ENCODE results near the gene TUG1.

TUG1 gene

GRCh38 chr22:30948930-30949342, 20.1 kb upstream of the TUG1 start:
- no peak for DNase-seq

DNA sequence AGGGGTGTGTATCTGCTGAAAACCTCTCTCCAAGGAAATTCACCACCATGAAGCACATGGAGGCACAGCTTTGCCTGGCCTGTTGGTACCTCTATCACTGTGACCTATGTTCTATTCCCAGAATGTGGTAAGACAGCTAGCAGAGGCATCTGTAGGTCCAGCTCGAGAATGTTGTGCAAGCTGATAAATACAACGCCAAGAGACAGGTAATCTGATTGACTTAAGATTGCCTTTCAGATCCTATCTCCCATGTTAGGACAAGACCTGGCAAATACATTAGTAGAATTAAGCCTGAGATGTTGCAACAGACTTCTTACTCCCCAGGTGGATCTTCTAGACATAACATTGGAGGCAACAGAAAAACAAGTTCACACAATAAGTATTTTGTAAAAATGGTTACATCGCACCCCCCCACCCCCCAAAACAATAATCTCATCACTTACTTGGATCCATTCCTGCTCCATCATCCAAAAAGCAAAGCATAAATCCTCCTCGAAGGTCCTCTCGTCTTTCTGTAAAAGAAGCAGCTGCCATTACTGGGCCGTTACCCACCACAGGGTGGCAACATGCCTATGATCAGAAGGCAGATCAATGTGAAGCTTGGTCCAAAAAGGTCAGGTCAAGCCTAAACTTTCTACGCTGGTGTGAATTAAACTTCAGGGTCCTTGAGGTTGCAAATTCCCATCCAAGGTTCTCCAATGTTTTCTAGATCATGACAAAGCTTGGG, 19.0 kb upstream of the TUG1 start:
- no peak for DNase-seq

DNA sequence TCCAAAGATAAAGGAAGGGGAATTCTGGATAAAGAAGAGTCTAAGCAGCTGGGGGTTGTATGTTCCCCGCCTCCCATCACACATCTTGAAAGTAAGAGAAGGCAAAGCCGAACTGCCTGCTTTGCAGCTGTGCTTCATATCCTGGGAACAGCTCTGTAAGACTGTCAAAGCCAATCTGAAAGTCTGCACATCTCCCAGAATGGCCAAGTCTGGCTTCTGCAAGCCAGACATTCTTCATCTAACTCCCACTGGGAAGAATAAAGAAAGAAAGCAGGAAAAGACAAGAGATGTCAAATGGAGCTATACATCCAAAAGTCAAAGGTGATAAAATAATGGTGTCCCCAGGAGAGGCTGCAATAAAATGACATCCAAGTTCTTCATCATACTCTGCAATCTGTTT, 15.9 kb upstream of the TUG1 start:
- no peak for DNase-seq

DNA sequence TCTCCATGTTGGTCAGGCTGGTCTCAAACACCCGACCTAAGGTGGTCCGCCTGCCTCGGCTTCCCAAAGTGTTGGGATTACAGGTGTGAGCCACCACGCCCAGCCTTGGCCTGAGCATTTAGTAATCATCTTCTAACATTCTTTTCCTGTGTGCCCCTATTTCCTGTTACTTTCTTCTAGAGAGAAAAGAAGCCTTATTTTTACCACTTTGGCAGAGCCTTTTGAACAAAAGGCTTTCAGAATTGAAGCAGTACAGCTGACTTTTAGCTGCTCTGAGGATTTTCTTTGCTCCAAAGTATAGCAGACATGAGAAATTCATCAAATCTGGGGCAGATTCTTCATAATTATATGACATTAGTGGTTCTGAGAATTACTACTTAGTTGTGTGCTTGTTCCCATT, 13.9 kb upstream of the TUG1 start:
- no peak for DNase-seq

- DNase-seq = no peak
These were observed 4.2 kb upstream of the TUG1 start for GRCh38 chr22:30964858-30965257.

DNA sequence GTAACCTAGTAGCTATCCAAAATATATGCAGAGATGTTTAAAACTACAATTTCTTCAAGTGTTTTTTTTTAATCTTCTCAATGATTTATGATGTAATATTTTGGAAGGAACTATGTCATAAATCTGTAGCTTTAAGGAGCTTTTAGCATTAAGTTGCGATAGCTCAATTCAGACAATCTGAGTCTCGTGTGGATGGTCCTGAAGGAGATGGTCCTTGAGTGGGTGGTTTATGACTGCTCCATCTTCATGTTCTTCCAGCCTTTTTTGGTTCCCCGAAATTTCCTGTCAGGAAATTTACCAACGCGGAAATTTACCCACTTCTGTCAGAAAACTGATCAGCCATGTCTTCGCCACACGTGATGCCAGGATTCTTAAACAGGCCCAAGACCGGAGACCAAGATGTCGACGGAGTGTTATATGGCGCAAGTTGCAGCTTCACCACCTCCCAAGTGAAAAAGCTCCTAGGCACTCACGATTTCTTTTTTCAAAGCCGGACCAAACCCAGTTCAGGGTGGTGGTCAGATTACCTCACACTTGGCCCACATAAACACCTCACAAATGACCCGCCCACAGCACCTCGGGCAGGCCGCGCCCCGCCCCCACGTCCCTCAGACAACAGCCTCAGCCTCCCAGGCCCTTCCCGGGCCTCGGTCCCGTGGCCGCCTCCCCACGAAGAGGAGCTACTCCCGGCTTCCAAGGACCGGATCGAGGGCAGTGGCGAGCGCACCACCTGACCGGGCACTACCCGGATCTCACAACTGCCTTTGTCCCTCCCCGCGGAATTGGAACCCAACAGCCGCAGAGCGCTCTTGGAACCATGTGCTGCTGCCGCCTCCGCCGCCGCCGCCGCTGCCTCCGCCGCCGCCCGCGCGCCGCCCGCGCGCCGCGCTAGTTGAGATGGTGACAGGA, 796 bp upstream of the TUG1 start, which contains the start of gene MORC2:
TSS of gene MORC2 (minus strand) at position 760 of the 909 bp plus-strand sequence. CDS start 885 bp downstream, outside the sequence.
- peak; percentile 30 to 71 for DNase-seq

- peak in 1 of 2 experiments; percentile 27 for DNase-seq
These were observed 679 bp downstream of the TUG1 start for GRCh38 chr22:30969532-30970355.

- no peak for DNase-seq
These were observed 1.3 kb downstream of the TUG1 start for GRCh38 chr22:30970356-30970746.

- no peak for DNase-seq
These were observed 9.4 kb downstream of the TUG1 start for GRCh38 chr22:30978304-30978962.

DNA sequence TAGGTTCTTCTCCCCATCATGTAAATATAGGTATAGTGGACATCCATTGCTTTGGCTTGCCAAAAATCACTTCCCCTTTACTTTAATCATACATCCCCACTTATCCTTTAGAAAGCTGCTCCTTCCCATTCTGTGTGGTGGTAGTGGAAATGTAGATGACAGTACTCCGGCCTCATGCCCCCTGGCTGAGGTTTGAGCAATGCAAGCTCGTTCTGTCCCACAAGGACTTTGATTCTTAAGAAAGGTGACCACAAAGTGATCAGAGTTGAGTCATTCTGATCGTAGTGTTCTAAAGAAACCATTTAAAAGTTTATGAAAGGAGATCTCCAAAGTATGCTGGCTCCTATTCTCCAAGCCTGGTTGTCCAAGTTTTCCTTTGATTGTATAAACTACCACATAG, 10.9 kb downstream of the TUG1 start:
- DNase-seq = no peak

GRCh38 chr22:30982512-30982911, 13.4 kb downstream of the TUG1 start:
- no peak for DNase-seq

- DNase-seq = no peak
These were observed 15.3 kb downstream of the TUG1 start for GRCh38 chr22:30984317-30984716.

GRCh38 chr22:30985561-30986208, 16.6 kb downstream of the TUG1 start:
- peak; percentile 19 to 51 for DNase-seq

DNA sequence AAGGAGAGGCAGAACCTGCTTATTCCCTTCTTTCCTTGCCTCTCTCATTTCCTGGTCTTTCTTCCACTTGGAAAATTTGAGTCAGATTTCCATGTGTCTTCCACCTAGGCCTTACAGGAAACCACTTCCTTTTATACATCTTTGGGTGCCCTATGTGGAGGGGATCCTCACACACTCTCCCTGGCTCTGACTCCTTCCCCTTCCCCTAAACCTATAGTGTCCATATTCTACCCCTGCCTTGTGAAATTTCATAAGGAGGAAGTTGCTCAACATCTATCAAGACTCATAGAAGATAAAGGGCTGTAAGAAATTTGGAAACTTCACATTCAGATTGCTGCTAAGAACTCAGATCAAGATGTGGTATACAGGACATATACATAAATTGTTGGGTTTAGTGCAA, 20.4 kb downstream of the TUG1 start:
- no peak for DNase-seq

DNA sequence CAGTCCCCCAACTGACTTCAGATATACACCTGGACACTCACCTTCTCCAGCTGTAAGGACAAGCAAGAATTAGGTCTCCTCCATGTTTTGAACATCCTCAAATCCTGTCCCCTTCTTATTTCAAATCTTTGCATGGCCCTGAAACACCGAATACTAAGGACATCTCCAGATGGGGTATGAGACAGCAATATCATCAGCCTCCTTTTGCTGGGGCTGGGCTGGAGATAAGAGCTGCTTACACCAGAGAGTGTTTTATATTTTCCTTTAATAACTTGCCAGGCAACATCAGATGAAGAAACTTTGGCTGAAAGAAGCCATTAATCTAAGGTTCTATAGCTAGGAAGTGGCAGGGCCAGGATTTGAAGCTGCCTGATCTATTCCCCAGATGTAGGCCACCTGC, 21.6 kb downstream of the TUG1 start:
- DNase-seq = no peak

GRCh38 chr22:30992565-30992964, 23.5 kb downstream of the TUG1 start:
- DNase-seq = no peak

GRCh38 chr22:30994960-30995359, 25.9 kb downstream of the TUG1 start:
- no peak for DNase-seq

GRCh38 chr22:30996462-30996861, 27.4 kb downstream of the TUG1 start:
- no peak for DNase-seq

GRCh38 chr22:30998329-30998728, 29.3 kb downstream of the TUG1 start:
- DNase-seq = no peak

- DNase-seq = no peak
These were observed 32.2 kb downstream of the TUG1 start for GRCh38 chr22:31001124-31001770.

DNA sequence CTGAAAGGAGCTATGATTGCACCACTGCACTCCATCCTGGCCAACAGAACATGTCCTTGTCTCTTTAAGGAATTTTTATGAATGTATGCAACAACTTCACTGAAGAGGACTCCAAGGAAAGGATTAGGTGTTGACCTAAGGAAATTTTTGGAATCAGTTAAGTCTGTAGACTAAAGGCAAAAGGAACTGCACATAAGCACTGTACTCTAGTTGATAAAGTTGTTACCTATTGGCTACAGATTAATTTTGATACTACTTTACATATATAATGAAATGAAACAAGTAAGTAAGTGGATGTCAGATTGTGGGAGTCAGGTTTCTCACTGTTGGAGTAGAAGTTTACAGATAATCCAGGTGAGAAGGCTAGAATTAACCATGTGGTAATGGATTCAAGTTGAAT, 36.5 kb downstream of the TUG1 start:
- no peak for DNase-seq
